ENCODE results near the gene SERPINH1. TPM values are rescaled to one million over a fixed set of nuclear protein-coding genes. Genes with fewer than 3 reads are reported as not detected.
"Not testable (repeated sequence)": the region's sequence is repeated elsewhere in the genome, so short reads cannot be mapped to it uniquely, and the experiment has no call there.

The SERPINH1 gene
- total RNA-seq, 1 experiment from 2014 or later = 55.5 TPM

GRCh38 chr11:75571625-75572024, 9.6 kb downstream of the SERPINH1 start:
- DNase-seq (ENCODE audit: extremely low read depth, low read depth) = no peak

- DNase-seq (ENCODE audit: extremely low read depth, low read depth) = no peak
Observed at GRCh38 chr11:75572744-75573143, 10.7 kb downstream of the SERPINH1 start.

DNA sequence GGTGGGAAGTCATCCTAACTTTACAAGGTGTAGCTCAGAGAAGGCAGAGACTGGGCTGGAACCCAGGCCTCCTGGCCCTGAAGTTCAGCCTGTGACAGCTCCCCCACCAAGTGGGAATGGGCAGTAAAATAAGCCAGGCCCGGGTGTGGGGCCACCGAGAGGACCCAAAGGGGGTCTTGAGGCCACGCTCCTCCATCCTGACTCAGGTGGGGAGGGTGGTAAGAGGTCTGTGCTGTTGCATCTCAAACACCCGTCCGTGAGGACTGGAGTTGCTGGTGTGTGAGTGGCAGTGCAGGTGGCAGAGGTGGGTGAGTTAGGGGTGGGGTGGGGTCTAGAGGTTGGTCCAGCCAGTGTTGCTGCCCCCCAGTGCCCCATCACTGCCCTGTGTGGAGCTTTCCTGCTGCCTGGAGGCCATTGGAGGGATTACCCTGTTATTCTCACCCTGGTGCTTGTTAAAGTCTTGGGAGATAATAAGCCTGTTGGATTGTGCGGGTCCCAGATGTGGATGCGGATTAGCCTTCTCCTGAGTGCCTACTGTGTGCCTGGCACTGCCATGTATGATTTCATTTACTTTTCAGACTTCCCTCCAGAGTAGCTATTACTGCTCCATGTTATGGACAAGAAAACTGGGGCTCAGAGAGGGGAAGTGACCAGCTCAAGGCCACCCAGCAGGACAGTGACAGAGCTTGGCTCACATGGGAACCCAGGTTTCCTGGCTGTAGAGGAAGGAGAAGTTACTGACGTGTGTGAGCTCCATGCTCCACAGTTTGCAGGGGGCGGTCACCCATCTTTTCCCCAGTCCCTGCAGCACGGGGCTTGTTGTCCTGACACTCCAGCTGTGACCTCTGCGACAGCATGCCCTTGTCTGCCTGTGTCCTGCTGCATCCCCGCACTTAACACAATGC, 12.9 kb downstream of the SERPINH1 start:
- no peak for DNase-seq (ENCODE audit: extremely low read depth, low read depth)

- no peak for DNase-seq (ENCODE audit: extremely low read depth, low read depth)
Observed at GRCh38 chr11:75576017-75576416, 14.0 kb downstream of the SERPINH1 start.

DNA sequence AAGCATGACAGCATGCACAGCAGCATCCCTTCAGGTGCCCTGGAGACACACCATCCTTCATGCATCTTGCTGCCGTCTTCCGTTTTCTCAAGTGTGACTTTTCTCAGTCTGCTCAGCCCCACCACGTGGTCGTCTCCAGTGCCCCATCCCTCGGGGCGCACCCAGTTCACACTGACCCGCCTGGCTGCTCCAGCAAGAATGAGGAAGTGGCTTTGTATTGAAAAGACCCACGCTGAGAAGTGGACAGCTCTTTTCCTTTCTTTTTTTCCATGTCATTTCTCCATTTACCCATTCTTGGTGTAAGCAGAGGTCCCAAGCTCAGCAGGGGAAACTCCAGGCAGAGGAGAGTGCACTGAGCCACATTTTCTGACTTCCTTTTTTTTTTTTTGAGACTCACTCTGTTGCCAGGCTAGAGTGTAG, 14.5 kb downstream of the SERPINH1 start:
- DNase-seq (ENCODE audit: extremely low read depth, low read depth) = no peak

- no peak for DNase-seq (ENCODE audit: extremely low read depth, low read depth)
Observed at GRCh38 chr11:75577207-75577606, 15.2 kb downstream of the SERPINH1 start.

DNA sequence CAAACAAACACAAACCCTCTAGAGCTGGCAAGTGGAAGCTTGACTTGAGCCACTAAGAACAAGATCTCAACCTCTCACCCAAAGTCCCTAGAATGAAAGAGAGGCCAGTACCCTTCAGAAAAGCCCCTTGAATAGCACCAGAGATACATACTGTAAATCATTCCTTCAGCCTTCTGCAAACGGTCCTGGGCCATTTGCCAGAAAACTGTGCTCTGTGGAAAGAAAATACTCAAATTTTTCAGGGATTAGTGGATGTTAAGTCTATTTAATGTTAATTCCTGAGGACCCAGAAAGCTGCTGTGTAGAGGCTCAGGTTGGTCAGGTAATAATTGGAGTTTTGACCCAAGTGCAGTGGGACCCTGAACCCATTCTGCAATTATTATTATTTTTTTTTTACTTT, 16.9 kb downstream of the SERPINH1 start:
- DNase-seq (ENCODE audit: extremely low read depth, low read depth) = no peak

GRCh38 chr11:75579841-75580240, 17.8 kb downstream of the SERPINH1 start:
- DNase-seq (ENCODE audit: extremely low read depth, low read depth) = no peak

DNA sequence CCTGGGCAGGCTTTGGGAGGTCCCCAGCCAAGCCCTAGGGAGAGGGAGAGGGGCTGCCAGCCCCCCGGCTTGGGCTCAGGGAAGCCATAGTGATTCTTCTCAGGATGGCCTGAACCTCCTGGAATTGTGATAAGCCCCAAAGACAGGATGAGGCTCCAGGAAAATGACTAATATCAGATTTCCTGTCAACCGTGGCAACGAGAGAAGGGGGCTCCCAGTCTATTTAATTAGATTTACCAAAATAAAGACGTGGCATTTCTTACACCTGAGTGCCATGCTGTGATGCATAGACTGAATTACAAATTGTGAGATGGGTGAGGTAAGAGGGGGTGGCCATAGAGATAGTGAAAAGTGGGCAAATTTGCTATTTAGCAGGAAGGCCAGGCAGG, 20.4 kb downstream of the SERPINH1 start:
- no peak for DNase-seq (ENCODE audit: extremely low read depth, low read depth)

GRCh38 chr11:75582895-75583717, 21.1 kb downstream of the SERPINH1 start:
- DNase-seq (ENCODE audit: extremely low read depth, low read depth) = peak; percentile 46

GRCh38 chr11:75583718-75584658, 21.9 kb downstream of the SERPINH1 start:
- no peak for DNase-seq (ENCODE audit: extremely low read depth, low read depth)

- not testable (repeated sequence) for DNase-seq (ENCODE audit: extremely low read depth, low read depth)
Observed at GRCh38 chr11:75584659-75585292, 22.7 kb downstream of the SERPINH1 start.

DNA sequence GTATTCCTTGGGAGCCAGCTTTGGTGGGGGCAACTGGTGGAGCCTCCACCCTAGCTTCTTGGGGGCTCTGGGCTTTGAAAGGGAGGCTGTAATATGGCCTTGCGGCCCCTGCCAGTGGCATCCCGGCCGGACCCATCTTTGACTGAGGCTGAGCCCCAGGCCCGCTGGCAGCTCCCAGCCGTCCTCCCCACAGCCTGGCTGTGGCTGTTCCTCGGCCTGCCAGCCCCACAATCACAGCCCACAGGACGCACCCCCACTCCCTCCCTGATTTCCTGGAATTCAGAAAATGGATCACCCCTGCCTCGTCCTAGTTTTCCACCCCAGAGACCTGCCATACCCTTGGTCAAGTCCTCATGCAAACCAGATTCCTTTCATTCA, 23.2 kb downstream of the SERPINH1 start:
- DNase-seq (ENCODE audit: extremely low read depth, low read depth) = no peak

DNA sequence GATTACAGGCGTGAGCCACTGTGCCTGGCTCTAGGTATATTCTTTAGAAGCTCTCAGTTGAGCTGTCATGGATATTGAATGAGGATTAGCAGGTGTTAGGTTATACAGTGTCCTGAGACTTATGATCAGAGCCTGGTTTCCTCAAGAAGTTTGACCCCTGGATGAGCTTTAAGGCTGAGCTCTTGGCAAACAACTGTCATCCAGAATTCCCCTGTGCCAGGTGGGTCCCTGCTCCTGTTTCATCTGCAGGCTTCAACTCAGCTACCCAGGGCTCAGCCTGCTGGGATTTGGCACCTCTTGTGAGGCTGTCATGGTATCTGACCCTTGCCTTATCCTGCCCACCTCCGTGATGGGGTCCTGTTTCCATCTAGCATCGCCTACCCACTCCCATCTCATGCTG, 24.3 kb downstream of the SERPINH1 start:
- no peak for DNase-seq (ENCODE audit: extremely low read depth, low read depth)

DNA sequence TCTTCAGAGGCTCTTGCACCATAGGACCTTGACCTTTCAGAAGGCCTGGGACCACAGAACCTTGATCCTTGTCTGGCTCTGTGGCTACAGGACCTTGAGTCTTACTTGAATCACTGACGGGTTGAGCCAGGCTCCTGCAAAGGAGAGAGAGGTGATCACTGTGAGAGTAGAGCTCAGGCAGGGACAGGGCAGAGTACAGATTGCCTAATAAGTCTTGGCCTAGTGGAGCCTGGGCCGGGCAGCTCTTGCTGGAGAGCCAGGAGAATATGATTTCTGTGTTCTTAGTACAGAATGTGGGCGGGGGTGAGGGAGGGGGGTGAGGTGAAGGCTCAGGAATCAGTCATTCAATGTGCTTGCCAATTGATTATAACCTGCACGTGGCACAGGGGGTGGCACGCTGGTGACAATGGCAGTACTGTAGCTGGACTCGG, 26.0 kb downstream of the SERPINH1 start:
- DNase-seq (ENCODE audit: extremely low read depth, low read depth) = no peak

DNA sequence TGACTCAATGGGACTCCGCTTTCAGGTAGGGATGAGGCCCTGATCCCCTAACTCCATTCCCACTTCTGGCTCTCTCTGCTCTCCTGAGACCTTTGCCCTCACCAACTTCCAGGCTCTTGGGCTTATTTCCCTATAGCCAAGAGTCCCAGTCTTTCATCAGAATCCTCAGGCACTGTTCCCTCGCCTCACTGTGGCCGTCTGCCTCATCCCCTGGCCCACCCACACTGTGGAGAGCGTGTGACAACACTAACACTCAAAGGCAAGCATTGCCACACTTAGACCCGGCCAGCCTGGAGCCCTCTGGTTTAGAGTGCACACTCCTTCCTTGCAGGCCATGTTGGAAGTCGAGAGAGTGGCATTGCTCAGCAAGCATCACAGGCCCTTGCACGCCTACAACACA, 27.0 kb downstream of the SERPINH1 start:
- DNase-seq (ENCODE audit: extremely low read depth, low read depth) = no peak

GRCh38 chr11:75589933-75590332, 27.9 kb downstream of the SERPINH1 start:
- no peak for DNase-seq (ENCODE audit: extremely low read depth, low read depth)

- no peak for DNase-seq (ENCODE audit: extremely low read depth, low read depth)
Observed at GRCh38 chr11:75591371-75591770, 29.3 kb downstream of the SERPINH1 start.

- DNase-seq (ENCODE audit: extremely low read depth, low read depth) = no peak
Observed at GRCh38 chr11:75591966-75592365, 29.9 kb downstream of the SERPINH1 start.

GRCh38 chr11:75592715-75593114, 30.7 kb downstream of the SERPINH1 start:
- DNase-seq (ENCODE audit: extremely low read depth, low read depth) = no peak

All from NCI-H460 (cell line).